Spleen (tissue), 7 donors: ENCODE measurements around the gene MGME1.
"Not testable (repeated sequence)": the region's sequence is repeated elsewhere in the genome, so short reads cannot be mapped to it uniquely, and the experiment has no call there.

ENCODE experiments used
- CTCF ChIP-seq, 11 experiments: fragments of 200-600 bp in 7 of 11; fragments of 450-650 bp in 4 of 11; sonication (generic) in 4 of 11; IDR thresholded peaks in 8 of 11; conservative IDR thresholded peaks in 3 of 11; 1 replicate in 7 of 11; 2 replicates in 4 of 11; pipeline versions ENCODE4 v1.4.0 to v1.8.0; 2016 to 2021; ENCODE audit warnings: antibody characterized with exemption in 11 of 11, inconsistent platforms in 4 of 11, mild to moderate bottlenecking in 1 of 11
- POLR2A ChIP-seq, 3 donors: fragments of 450-650 bp; IDR thresholded peaks; one replicate each; pipeline ENCODE4 v1.5.1; 2017; ENCODE audit warnings: antibody characterized with exemption in 3 of 3, mild to moderate bottlenecking in 1 of 3
- POLR2AphosphoS5 ChIP-seq, 3 donors: sonication (generic); formaldehyde crosslinking; IDR thresholded peaks; one replicate each; pipeline ENCODE4 v1.5.1; 2017; ENCODE audit warnings: antibody characterized with exemption in 3 of 3
- donor health status: DM: no; HTN: no; CAD: no; lungs with moderate emphysema.
- donor health status: DM: no; HTN: no; CAD: no.
- donor health status: DM: no; HTN: no; CAD: no.

GRCh38 chr20:17960400-17960885 is 8.4 kb upstream of the MGME1 start:
- not testable (repeated sequence) for TF ChIP-seq CTCF (IDR thresholded peaks at IDR 0.05 in 8 of 11, conservative IDR thresholded peaks at IDR 0.05 in 3 of 11); POLR2A (IDR thresholded peaks at IDR 0.05); POLR2AphosphoS5 (IDR thresholded peaks at IDR 0.05)
